ENCODE data around the gene TMEM229B. TPM values are rescaled to one million over a fixed set of nuclear protein-coding genes. Genes with fewer than 3 reads are reported as not detected.

The TMEM229B gene
- total RNA-seq, 1 donor from 2014 or later: 3.7 TPM

DNA sequence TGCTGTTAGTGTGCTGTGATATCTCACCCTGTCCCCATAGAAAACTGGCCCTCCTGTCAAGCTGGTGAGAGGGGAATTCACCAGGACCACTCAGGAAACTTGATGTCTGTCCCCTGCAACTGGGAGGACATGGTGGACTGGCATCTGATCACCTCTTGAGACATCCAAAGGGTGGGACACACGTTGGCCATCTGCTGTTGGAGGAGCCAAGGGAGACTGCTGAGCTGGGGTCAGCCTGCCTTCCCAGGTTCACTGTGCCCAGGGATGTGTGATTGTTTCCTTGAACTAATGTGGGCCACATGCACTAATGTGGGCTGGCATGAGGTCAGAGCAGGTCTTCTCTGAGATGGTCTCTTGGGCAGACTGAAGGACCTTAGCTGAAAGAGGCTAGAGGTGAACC lies 16.7 kb upstream of the TMEM229B start:
- TF ChIP-seq CTCF (IDR thresholded peaks at IDR 0.05): no peak
- H3K9me3 Mint-ChIP-seq: no peaks in the 10 kb centered on the region
- no peak for DNase-seq
- no peak overlapping the region for H3K27ac Mint-ChIP-seq
- no peak overlapping the region for H3K4me3 Mint-ChIP-seq
- intact Hi-C loops (cut with micrococcal nuclease): no loop called here
- peaks cover 5% of the 10 kb centered on the region for H3K4me1 Mint-ChIP-seq
- H3K36me3 Mint-ChIP-seq (ENCODE audit: low read depth): peaks cover 6% of the 10 kb centered on the region
- no peaks in the 10 kb centered on the region for H3K27me3 Mint-ChIP-seq
- ChIA-PET CTCF (no interaction called here), POLR2A (no interaction called here)
- ATAC-seq (ENCODE audit: low read depth): no peak

DNA sequence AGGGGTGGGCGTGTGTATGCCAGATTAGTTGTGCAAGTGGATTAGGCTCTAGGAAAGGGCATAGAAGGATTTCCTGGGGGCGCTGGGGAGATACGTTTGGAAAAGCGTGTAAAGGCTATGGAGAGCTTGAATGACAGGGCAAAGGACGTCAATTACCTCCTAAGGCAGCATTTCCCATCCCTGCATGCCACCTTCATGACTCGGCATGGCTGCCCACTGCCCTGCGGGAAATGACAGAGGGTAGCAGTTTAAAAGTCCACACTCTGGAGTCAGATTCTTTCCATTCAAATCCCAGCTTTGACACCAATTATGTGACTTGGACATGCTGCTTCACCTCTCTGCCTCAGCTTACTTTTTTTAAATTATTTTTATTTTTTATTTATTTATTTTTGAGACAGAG lies 14.8 kb upstream of the TMEM229B start:
- H3K4me3 Mint-ChIP-seq: no peak overlapping the region
- ChIA-PET CTCF (no interaction called here), POLR2A (no interaction called here)
- no peaks in the 10 kb centered on the region for H3K27me3 Mint-ChIP-seq
- intact Hi-C loops (cut with micrococcal nuclease): no loop called here
- H3K36me3 Mint-ChIP-seq (ENCODE audit: low read depth): peaks cover 6% of the 10 kb centered on the region
- H3K27ac Mint-ChIP-seq: no peak overlapping the region
- ATAC-seq (ENCODE audit: low read depth) (no peak), DNase-seq (no peak)
- no peak for TF ChIP-seq CTCF (IDR thresholded peaks at IDR 0.05)
- no peaks in the 10 kb centered on the region for H3K4me1 Mint-ChIP-seq
- H3K9me3 Mint-ChIP-seq: no peaks in the 10 kb centered on the region

GRCh38 chr14:67502867-67503266 lies 14.3 kb upstream of the TMEM229B start:
- ChIA-PET CTCF (no interaction called here), POLR2A (no interaction called here)
- H3K4me3 Mint-ChIP-seq: no peak overlapping the region
- H3K4me1 Mint-ChIP-seq: no peaks in the 10 kb centered on the region
- no peak for TF ChIP-seq CTCF (IDR thresholded peaks at IDR 0.05)
- H3K9me3 Mint-ChIP-seq: no peaks in the 10 kb centered on the region
- H3K36me3 Mint-ChIP-seq (ENCODE audit: low read depth): peaks cover 6% of the 10 kb centered on the region
- no peak overlapping the region for H3K27ac Mint-ChIP-seq
- intact Hi-C loops (cut with micrococcal nuclease): no loop called here
- ATAC-seq (ENCODE audit: low read depth) (no peak), DNase-seq (no peak)
- no peaks in the 10 kb centered on the region for H3K27me3 Mint-ChIP-seq

- no peaks in the 10 kb centered on the region for H3K4me1 Mint-ChIP-seq
- no peaks in the 10 kb centered on the region for H3K27me3 Mint-ChIP-seq
- H3K36me3 Mint-ChIP-seq (ENCODE audit: low read depth): peaks cover 9% of the 10 kb centered on the region
- CTCF ChIA-PET: no interaction called here
- ATAC-seq (ENCODE audit: low read depth) (no peak), DNase-seq (no peak)
- intact Hi-C loops (cut with micrococcal nuclease): no loop called here
- H3K9me3 Mint-ChIP-seq: no peaks in the 10 kb centered on the region
- POLR2A ChIA-PET: no interaction called here
- H3K27ac Mint-ChIP-seq: no peak overlapping the region
- TF ChIP-seq CTCF (IDR thresholded peaks at IDR 0.05): no peak
- no peak overlapping the region for H3K4me3 Mint-ChIP-seq
Observed at GRCh38 chr14:67501670-67502069, 13.1 kb upstream of the TMEM229B start.

- Mint-ChIP-seq H3K4me3 (no peak overlapping the region), H3K9me3 (no peaks in the 10 kb centered on the region), H3K27me3 (no peaks in the 10 kb centered on the region), H3K4me1 (no peaks in the 10 kb centered on the region), H3K27ac (no peak overlapping the region), H3K36me3 (ENCODE audit: low read depth) (peaks cover 9% of the 10 kb centered on the region)
- ChIA-PET POLR2A (no interaction called here), CTCF (no interaction called here)
- intact Hi-C loops (cut with micrococcal nuclease): no loop called here
- ATAC-seq (ENCODE audit: low read depth) (no peak), DNase-seq (no peak)
- TF ChIP-seq CTCF (IDR thresholded peaks at IDR 0.05): no peak
Observed at GRCh38 chr14:67500981-67501380, 12.5 kb upstream of the TMEM229B start.

All from activated B cell treated with CpG ODN at 0.5 μM for 24 hours (primary cell).